Measurements from ENCODE around the gene CDAN1.

Gene CDAN1

DNA sequence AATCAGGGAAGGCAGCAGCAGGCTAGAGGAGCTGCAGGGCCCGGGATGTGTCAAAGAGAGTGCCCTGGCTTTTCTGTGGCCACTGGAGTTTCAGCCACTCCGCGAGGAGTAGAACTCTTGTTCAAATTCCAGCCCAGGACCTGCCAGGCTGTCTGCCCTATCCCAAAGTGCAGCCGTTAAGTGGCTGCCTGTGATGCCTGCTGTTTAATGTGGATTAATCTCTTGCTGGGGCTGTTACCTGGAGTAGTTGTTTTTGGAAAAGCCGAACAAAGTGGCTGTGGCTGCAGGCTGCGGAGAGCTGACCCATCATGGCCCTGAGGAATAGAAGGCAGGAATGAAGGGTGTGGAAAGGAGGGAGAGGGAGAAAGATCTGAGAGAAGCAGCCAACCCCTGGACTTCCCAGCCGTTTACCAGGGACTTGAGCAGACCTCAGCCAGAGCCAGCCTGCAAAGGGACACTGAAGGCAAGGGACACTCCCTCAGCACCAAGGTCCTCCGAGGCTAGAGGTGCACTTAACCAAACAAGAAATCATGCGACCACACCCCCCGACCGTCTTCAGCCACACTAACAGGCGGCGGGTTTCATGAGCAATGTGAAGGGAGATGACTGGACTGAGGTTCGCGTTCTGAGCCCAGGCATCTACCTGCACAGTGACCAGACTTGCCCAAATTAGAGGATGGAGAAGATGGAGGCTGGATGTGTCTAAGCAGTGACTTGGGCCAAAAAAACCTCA is 4.7 kb downstream of the CDAN1 start:
- DNase-seq = no peak

DNA sequence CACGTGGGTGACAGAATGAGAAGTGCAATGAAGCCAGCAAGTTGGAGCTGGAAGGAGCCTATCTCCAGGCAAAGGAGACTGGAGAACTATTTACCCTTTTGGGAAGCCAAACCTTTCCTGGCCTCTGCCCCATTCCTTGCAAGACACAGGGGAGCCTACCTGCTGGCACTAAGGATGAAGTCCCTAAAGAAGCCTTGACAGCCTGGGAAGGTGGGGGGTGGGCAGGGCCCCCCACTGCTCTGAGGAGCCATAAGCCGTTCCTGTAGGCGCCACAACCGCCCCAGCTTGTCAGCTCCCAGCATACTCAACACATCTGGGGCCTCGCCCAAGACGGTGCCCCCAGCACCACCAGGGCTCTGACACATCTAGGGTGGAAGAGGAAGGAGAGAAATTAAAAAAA is 5.5 kb downstream of the CDAN1 start:
- DNase-seq = no peak

DNA sequence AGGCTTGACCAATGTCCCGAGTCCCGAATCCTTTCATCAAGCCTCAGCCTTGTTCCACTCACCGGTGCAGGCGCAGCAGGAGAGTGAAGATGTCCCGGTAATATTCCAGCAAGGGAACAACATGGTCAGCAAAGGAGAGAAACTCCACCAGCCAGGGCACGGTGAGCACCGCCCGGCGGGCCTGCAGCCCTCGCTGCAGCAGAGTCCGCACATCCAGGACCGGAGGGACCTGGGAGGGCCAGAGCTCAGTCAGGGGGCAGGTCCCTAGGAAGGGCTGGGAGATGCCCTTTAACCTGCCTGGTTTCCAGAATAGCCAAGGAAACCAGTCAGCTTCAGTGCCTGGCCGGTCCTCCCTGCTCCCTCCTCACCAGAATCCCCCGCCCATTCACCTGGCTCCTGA is 6.4 kb downstream of the CDAN1 start:
- DNase-seq = no peak

DNA sequence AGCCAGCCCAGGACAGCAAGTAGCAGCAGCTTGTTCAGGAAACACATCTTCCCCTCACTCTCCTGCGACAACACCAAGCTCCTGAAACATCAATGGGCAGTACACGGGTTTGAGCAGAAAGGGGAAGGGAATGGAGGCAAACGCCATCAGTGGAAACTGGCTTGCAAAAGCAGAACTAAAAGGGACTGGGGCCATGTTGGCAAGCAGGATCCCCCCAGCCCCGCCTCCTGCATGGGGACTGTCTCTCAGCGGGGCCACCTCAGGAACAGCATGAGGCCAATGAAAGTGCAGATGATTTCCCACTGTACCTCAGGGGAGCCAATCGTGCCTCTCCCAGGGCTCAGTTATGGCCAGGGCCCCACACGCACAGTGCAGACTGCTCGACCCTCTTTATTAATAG is 6.8 kb downstream of the CDAN1 start:
- no peak for DNase-seq

DNA sequence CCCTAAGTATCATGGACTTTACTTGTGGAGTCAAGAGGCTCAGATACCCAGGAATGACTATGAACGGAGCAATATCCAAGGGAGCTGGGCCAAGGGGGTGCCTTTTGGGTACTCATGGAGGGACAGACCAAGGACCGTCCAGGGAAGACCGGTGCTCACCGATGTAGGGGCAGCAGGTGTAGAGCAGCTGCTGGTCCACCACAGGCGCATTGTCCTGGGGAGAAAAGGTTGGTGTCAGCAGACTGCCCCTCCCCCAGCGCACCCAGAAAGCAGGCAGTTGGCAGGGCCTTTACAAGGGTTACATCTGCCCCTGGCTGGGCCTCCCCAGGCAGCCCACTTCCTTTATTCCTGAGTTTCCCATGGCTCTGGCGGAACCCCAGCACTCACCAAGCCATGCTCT is 7.5 kb downstream of the CDAN1 start:
- no peak for DNase-seq

DNA sequence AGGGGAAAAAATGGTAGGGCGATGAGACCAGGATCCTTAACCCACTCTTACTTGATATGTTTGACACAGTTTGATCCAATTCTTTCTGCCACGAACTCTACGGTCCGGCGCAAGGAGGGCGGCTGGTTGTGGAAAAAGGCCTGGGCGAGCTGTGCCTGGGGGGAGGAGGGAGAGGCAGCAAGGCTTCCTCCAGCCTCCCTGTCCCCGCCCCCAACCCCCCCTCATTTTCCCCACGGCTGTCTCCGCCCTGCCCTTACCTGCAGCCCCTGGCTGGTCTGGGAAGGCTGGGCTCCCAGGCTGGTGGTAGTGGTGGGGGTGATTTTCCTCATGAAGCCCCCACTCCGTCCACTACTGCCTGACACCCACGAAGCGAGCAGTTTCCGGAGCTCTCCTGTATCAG is 8.0 kb downstream of the CDAN1 start:
- DNase-seq = no peak

DNA sequence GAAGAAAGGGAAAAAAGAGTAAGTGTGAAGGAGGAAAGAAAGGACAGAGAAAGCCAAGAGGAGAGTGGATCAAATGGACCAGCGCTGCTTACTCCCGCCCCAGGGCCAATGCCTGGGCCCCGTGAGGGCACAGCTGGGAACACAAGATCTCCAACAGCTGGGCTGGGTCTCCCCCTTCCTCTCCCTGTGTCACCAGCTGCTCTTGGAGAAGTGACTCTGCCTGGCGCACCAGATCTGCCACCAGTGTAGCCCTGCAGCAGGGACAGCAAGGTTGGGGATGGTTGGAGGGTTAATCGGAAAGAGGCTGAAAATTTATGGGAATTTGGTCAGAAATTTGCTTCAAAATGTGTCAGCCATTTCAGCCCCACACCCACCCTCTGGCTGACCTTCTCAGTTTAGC is 8.4 kb downstream of the CDAN1 start:
- no peak for DNase-seq

DNA sequence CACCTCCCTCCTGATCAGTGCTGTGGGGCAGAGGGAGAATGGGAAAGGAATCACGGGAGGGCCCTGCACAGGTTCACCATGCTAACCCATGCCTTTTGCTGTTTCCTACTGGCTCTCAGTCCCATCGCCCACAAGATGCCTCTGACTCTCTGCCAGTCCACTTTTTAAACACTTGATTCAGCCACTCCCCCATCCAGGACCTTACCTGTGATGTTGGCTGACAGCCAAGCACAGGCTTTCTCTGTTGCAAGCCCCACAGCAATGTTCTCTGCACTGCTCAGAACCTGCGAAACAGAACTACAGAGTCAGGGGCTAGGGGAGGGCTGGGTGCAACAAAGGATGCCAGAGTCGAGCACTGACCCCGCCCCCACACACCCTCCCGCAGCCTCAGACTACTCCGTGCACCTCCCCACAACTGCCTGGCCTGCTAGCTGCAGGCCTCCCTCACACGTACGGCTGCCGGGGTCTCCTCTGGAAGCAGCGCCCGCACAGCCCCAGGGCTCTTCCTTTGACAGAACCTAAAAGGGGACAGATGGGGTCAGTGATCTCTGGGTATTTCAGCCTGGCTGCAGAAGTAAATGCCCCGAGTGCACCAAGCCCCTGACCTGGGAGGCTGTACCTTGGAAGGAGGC is 9.1 kb downstream of the CDAN1 start:
- no peak for DNase-seq

DNA sequence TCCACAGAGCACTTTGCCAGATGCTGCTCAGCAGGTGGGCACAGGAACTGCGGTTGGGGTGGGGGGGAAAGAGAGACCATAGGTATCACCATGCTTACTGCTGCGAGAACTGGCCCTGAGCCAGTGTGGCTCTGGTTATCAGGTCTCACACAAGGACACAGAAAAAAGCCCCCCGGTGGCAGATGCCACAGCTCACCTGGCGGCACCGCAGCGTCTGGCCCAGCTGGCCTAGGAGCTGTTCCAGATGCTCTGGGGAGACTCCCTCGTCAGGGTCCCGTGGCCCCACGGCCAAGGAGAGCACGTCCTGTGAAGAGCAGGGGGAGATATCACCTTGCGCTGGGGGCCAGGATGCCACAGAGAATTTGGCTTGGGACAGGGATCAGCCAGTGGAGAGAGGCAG is 10.8 kb downstream of the CDAN1 start:
- no peak for DNase-seq

DNA sequence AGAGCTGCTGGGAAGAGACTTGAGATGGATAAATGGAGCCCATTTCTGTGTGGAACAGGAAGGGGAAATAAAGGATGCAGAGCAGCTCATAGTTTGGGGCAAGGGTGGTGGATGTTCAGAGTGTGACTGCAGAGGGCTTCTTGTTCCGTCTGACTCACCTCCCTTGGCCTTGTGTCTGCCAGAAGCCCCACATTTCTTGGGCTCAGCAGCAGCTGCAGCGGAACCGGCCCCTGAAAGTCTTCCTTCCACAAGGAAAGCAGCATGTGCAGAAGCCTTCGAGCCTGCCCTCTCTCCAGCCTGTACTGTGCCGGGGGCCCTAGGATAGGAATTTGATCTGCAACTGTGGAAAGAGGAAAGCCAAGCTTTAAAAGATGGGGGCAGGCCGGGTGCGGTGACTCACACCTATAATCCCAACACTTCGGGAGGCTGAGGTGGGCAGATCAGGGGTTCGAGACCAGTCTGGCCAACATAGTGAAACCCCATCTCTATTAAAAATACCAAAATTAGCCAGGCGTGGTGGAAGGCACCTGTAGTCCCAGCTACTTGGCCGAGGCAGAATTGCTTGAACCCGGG is 11.5 kb downstream of the CDAN1 start:
- no peak for DNase-seq

DNA sequence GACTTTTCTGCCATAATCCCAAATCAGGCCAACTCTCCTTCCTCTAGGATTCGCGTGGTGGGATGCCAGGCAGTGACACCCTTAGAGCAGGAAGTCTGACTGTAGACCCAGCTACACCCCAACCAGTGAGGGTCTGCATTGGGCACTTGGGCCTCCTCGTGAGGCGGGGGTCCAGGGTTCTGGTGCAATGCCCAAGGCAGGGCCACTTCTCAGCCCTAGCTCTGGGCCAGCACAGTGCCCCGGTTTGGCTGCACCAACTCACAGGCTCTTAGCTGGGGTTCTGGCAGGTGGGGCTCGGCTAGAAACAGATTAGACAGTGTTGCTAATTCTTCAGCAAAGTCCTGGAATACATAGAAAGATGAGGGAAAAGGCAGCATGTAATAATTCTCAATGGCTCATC is 12.7 kb downstream of the CDAN1 start:
- DNase-seq = no peak

DNA sequence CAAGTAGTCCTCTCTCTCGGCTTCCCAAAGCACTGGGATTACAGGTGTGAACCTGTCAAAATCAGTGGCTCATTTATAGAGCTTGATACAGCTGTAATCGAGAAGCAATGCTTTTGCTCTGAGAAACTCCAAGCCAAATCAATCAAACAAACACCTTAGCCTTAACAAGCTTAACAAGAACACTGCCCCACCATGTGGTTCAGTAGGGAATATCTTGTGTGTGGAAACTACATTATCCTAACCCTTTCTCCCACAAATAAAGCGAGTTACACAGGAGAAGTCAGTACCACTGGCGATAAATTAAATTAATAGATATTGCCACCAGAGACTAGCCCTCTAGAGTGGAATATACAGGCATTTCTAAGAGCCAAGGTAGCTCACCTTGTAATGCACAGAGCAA is 13.9 kb downstream of the CDAN1 start:
- no peak for DNase-seq

DNA sequence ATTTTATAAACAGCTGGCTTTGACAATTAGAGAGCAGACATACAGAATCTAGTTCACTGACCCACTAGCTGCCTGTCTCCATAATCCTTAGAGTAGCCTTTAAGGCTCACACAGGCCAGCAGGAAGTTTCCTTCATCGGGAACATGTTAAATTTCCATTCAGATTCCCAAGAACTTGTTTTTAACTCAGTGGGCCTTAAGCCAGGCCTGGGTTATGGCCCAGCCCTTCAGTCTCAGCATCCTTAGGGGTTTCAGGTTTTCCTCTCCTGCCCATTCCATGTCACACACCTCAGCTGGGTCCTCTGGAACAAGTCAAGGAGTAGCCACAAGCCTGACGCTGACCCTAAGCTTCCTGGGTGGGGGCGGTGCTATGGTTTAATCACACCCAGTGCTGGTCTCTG is 15.0 kb downstream of the CDAN1 start:
- DNase-seq = no peak

DNA sequence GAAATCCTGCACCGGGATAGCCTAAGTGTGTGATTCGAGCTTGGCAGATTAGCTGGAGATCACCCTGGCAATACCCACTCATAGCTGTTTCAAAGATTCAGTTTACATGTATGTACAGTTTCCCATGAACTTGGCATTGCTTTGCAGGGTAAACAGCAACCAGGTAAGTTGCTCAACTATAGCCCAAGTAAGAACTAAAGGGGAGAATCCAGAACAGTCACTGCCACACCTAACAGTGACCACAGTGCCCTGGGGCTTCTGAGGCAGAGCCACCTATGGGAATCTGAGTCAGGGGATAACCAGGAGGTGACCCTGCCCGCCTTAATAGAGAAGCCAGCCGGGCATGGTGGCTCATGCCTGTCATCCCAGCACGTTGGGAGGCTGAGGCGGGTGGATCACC is 15.9 kb downstream of the CDAN1 start:
- DNase-seq = no peak

DNA sequence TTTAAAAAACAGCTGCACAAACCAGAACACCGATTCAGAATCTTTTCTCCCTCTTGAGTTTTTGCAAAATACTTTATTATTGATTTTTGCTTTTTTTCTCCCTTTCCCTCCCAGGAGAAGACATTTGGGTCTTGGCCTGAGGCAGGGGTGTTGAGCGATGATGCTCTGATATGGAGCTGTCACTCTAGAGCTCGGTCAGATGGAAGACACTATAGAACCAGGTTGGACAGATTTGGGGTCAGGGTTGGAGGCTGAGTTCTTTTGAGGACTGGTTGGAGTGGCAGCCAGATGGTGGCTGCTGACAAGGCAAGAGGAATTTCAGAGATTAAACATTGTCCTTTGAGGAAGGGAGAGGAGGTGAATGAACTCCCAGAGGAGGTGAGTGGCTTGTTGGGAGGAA is 16.9 kb downstream of the CDAN1 start:
- DNase-seq = no peak

DNA sequence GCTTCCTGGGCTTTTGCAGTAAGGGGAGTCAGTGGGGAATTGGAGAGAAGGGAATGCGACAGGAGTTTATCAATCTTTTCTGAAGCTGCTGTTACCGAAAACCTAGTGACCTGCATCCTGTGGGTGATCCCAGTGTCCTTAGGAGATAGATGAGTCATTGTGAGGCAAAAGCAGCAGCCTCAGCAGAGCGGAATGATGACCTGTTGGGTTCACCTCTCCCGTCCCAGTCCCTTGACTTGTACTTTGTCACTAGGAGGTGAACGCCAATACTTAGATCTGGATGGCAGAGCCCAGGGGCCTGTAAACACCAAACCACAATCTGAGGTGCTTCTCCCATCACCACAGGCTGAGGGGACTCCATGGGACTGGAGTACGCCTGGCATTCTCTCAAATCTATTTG is 17.9 kb downstream of the CDAN1 start:
- DNase-seq = no peak

DNA sequence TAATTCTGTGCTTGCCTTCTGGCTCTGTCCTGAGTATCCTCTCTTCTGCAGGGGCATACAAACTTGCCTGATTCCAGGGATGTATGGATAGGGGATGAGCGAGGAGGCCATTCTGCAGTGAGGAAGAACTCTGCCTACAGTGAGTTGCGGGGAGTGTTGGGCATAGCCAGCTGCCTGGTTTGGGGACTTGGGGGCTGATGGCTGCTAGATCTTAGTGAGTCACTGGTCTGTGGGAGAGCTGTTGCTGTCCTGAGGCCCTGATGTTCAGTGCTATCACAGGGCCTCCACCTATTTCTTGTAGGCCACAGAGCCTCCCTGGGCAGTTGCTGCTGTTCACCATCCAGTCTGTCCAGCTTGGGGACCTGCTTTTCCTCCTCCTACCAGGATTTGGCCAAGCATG is 20.3 kb downstream of the CDAN1 start:
- no peak for DNase-seq

DNA sequence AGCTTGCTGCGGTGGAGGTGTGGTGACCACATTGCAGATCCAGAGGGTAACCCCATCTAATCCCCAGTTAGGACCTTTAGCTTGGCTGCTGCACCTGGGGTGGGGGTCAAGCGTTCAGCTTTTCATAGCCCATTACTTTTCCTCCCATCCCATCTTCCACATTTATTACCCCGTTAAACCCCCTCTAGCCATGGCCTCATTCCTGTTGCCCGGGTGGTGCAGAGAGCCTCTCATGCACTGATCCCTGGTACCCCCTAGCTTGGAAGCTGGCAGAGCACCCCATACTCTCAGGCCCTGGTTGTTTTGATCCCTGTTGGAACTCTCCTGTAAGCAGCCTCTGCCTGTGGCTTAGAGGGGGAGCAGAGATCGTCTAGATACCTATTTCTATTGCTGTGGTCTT is 20.8 kb downstream of the CDAN1 start:
- no peak for DNase-seq

DNA sequence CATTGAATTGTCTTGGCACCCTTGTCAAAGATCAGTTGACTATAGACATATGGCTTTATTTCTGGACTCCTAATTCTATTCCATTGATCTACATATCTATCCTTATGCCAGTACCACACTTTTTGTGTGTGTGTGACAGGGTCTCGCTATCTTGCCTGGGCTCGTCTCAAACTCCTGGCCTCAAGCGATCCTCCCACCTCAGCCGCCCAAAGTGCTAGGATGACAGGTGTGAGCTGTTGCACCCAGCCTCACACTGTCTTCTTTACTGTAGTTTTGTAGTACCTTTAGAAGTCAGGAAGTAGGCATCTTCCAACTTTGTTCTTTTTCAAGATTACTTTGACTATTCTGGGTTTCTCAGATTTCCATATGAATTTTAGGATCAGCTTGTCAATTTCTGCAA is 24.3 kb downstream of the CDAN1 start:
- no peak for DNase-seq

DNA sequence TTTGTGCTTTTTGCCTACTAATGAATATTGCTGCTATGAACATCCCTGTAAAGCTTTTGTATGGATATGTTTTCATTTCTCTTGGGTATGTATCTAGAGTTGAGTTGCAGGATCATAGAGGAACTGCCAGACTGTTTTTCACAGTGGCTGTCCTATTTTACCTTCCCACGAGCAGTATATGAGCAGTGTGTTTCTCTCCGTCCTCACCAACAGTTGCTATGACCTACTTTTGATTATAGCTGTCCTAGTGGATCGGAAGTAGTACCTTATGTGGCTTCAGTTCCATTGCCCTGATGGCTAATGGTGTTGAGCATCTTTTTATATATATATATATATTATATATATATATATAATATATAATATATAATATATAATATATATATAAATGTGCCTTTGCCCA is 25.2 kb downstream of the CDAN1 start:
- DNase-seq = no peak

DNA sequence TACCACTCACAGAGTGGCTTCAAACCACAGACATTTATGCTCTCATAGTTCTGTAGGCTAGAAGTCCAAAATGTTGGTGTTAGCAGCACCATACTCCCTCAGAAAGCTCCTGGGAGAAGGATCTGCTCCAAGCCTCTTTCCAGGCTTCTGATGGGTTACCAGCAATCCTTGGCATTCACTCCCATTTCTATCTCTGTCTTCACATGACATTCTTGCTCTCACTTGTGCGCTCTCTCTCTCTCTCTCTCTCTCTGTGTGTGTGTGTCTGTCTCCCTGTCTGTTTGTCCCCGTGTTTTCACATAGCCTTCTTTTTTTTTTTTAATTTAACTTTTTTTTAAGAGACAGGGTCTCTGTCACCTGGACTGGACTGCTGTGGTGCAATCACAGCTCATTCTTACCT is 26.3 kb downstream of the CDAN1 start:
- DNase-seq = no peak

DNA sequence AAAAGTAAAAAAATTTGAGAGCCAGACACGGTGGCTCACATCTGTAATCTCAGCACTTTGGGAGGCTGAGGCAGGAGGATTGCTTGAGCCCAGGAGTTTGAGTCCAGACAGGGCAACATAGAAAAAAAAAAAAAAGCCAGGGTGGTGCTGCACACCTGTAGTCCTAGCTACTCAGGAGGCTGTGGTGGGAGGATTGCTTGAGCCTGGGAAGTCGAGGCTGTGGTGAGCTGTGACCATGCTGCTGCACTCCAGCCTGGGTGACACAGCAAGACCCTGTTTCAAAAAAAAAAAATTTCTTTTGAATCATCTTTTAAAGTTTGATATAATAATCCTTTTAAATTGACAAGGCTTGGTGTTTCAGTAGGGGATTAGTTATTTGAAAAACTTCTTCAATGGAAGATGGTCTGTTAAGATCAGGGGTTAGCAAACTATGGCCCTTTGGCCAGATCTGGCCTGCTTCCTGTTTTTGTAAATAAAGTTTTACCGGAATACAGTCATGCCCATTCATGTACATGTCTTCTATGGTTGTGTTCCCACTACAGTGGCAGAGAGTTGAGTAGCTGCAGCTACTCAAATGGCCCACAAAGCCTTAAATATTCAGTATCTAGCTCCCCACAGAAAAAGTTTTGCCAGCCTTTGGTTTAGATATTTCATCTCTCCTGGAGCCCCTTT is 28.9 kb downstream of the CDAN1 start:
- DNase-seq = no peak

DNA sequence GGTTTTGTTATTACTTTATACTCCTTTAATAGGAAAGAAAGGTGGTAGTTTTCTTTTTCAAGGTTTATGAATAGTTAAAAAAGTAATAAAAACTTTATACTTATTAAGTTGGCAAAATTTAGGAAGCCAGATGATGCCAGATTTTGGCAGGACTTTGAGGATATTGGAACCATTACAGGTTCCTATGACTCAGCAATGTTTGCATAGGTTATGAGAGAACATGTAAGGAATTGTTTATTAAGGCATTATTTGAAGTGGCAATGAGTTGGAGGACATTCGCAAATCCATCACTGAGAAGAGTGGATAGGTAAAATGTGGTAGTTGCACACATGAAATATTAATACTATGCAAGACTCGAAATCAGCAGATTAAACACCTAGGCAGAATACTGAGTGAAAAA is 29.9 kb downstream of the CDAN1 start:
- DNase-seq = no peak

DNA sequence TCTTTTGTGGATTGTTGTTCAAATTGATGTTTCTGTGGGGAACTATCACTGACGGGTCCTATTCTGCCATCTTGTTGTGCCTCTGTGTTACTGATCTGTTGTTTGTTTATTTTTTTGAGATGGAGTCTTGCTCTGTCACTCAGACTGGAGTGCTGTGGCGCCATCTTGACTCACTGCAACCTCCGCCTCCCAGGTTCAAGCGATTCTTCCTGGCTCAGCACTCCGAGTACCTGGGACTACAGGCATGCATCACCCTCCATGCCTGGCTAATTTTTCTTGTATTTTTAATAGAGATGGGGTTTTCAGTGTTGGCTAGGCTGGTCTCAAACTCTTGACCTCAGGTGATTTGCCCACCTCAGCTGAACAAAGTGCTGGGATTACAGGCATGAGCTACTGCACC is 31.6 kb downstream of the CDAN1 start:
- DNase-seq = no peak

All from NCI-H1694 treated with DMSO at 0.1 percent for 48 hours (cell line).